Stimulated activated CD8-positive, alpha-beta memory T cell treated with anti-CD3 and anti-CD28 coated beads, Interleukin-12 subunit alpha, Interleukin-12 subunit beta, amount 100 ng/mL, for 1 hour (primary cell): ENCODE data around the gene OR10S1.
"Not testable (repeated sequence)": the region's sequence is repeated elsewhere in the genome, so short reads cannot be mapped to it uniquely, and the experiment has no call there.

Experiments
- DNase-seq: peaks from one replicate; pipeline ENCODE4 v3.0.0-alpha.2; 2020; ENCODE audit warnings: low read depth

The OR10S1 gene, protein sequence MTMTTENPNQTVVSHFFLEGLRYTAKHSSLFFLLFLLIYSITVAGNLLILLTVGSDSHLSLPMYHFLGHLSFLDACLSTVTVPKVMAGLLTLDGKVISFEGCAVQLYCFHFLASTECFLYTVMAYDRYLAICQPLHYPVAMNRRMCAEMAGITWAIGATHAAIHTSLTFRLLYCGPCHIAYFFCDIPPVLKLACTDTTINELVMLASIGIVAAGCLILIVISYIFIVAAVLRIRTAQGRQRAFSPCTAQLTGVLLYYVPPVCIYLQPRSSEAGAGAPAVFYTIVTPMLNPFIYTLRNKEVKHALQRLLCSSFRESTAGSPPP

GRCh38 chr11:123977731-123978347 is at the start of gene OR10S1:
Gene OR10S1 (minus strand): TSS chr11:123977781. CDS start chr11:123977664, 117 bp downstream.
- no peak for DNase-seq

DNA sequence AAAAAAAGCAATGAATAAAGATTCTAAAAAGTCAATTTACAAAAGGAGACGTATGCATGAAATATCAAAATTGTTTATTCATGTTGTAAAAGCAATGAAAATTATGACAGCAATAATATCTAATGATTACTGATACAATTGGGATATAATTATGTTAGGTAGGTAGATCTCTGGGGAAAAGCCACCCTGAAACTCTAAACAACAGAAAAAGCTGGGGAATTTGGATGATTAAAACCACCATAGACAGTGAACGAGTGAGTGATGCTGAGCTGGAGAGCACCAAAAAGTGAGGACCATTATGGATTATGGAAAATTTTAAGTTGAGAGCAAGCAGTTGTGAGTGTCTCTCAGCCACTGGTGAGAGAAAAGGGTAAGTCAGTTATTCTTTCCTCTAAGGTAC is 48.9 kb upstream of the OR10S1 start, which contains the start of gene OR10G8:
Gene OR10G8 (plus strand): TSS at position 301 of the 400 bp plus-strand sequence. CDS start 2,825 bp downstream, outside the sequence.
- no peak for DNase-seq

DNA sequence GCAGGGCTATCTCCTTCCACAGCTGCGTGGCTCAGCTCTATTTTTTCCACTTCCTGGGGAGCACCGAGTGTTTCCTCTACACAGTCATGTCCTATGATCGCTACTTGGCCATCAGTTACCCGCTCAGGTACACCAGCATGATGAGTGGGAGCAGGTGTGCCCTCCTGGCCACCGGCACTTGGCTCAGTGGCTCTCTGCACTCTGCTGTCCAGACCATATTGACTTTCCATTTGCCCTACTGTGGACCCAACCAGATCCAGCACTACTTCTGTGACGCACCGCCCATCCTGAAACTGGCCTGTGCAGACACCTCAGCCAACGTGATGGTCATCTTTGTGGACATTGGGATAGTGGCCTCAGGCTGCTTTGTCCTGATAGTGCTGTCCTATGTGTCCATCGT is 38.3 kb upstream of the OR10S1 start:
- DNase-seq = not testable (repeated sequence)

DNA sequence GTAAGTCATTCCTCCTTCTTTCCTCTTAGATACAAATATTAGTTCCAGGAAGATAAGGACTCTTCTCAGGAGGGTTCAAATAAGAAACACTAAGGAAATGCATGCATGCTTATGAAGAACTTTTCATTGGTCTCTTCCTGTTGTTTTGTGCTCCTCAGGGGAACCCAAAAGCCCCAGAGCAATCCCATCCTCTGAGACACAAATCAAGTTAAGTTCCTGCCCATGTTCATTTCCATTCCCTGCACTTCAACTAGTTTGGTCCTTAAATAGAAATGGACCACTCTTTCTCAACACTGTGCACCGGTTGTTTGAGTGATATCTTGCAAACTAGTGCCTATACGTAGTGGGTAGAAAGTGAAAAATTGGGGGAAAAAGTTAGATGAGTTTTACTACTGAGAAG is 35.1 kb upstream of the OR10S1 start, which contains the start of gene OR10G4:
Gene OR10G4 (plus strand): TSS at position 301 of the 400 bp plus-strand sequence. CDS start 2,578 bp downstream, outside the sequence.
- DNase-seq = no peak

DNA sequence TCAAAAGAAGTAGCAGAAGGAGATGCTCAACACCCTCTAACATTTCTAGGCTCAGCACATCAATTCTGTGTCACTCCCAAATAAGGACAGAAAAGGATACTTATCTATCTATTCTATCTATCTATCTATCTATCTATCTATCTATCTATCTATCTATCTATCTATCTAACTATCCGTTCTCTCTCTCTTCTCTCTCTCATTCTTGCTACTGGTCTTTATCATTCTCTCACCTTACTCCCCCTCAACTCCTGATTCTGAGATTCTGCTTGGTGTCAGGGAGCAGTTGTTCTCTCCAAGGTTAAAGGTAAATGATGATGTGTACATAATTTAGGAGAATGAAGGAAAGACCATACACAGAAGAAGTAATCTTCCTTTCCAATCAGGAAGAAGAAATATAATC is 17.5 kb upstream of the OR10S1 start, which contains the start of gene OR10G6:
Gene OR10G6 (minus strand): TSS at position 43 of the 400 bp plus-strand sequence. CDS start 0 bp downstream, at position 43.
- no peak for DNase-seq

DNA sequence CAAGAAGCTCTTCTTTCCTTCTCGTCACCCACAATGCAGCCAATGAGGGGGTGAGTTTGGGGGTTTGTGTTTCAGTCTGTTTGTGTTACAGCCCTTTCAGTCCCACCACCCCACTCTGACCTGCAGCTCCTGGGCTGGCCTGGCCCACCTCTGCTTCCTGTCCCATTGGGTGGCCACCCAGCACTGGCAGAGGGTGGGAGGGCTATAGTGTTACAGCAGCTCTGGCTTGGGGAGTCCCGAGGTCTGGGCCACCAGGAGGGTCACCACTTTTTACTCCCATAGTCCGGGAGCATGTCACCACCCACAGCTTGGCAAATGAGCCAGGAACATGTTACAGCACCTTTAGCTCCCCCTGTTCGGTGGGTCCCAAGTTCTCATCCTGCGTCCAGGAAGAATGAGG is 1.7 kb upstream of the OR10S1 start:
- DNase-seq = no peak

- DNase-seq = no peak
These were observed 616 bp downstream of the OR10S1 start for GRCh38 chr11:123976770-123977560.

DNA sequence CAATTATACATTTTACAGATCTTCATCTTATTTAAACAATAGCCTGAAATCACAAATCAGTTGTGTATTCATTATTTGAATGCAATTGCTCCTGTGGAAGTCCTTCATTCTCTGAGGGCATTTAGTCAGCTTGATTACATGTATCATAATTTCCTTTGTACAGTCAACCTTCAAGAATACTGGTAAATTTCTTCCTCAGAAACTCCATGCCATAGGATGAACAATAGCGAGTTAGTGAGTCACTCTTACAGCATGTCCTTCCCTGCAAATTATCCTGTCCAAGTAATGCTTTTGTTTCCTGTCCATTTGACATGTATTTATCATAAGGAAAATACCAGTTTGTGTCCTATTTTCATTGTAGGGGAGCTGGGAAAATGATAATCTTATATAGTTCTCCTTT is 3.8 kb downstream of the OR10S1 start:
- DNase-seq = no peak

GRCh38 chr11:123956752-123957151 is 20.8 kb downstream of the OR10S1 start:
- no peak for DNase-seq

DNA sequence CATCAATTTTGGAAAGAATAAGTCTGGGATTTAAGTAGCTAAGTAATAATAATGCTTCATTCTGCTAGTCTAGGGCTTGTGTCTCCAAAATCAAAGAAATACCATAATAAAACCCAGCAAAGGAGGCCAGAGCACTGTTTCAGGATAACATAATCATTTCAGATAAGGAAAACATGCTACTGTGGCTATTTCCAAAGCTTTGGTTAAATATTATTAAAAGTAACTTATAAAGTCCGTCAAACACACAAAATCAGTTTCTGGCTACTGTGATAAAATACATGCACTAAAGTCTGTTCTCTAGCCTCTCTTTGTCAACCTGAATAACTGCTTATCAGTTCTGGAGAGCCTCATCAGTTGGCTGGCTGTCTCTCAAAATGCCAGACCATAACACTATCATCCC is 32.4 kb downstream of the OR10S1 start:
- DNase-seq = no peak

- no peak for DNase-seq
These were observed 33.8 kb downstream of the OR10S1 start, which contains the start of gene OR6T1 for GRCh38 chr11:123943738-123944137. Gene OR6T1 (minus strand): TSS chr11:123943838. CDS start chr11:123943838, 0 bp downstream.

DNA sequence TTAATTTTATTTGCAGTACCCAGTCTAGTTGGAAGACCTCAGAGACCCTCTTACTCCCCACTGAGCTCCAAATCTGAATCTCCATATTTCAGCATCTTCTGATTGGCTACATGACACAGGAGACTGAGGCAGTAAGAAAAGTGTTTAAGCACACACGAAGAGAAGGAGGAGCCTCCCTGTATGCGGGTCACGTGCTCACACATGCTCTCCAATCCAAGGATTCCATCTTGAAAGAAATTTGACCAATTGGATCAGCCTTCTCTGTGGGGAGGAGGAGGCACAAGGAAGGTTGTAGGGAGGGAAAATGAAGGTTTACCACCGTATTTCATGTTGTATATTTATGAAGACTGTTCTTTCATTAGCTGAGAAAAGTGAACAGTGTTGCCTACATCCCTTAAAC is 35.2 kb downstream of the OR10S1 start:
- no peak for DNase-seq

- DNase-seq = no peak
These were observed 38.3 kb downstream of the OR10S1 start, which contains the start of gene OR4D5 for GRCh38 chr11:123939317-123939716. Gene OR4D5 (plus strand): TSS chr11:123939617. CDS start chr11:123939617, 0 bp downstream.
